22Rv1 (cell line): ENCODE results near the gene MAML3.

Source experiments
- H3K27ac ChIP-seq: fragments of 450-650 bp; 2 replicates; pipeline ENCODE4 v1.5.1; 2017
- ZFX ChIP-seq: fragments of 450-650 bp; IDR thresholded peaks from 2 replicates; pipeline ENCODE4 v1.6.1; 2017; ENCODE audit warnings: antibody characterized with exemption, borderline replicate concordance
- TF ChIP-seq, protein P1 (sequence below): fragments of 450-650 bp; IDR thresholded peaks from 2 replicates; pipeline ENCODE4 v1.5.1; 2017; ENCODE audit warnings: mild to moderate bottlenecking

Gene MAML3

DNA sequence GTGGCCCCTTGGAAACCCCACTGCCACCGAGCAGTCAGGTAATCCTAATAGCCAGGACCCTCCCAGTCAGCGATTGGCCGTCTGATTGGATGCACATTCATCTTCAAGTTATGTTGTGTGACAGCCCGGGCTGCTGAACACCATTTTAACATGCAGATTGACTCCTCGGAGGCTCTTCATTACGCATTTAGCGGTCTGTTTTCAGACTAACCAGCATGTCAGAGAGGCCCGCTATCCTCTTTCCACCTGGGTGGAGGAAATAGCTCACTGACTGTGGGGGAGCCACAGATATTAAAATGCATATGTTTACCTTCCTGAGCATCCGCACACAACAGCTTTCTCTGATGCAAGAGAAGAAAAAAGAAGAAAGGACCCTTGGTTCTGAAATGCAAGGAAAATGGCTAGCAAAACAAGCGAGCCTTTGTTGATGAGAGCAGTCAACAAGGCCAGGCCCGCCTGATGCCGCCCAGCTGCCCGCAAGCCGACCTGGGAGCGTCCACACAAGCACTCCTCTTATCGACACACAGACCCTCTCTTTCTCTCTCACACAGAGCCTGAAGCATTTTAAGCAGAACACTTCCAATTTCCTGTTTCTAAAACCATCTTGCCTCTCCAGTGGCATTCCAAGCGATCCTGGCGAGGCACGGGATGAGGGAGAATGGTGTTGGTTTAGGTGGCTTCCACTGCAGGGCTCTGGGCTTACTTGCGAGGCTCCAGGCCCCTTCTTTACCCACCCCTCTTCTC, 370.1 kb downstream of the MAML3 start:
- H3K27ac ChIP-seq: no peak overlapping the region

DNA sequence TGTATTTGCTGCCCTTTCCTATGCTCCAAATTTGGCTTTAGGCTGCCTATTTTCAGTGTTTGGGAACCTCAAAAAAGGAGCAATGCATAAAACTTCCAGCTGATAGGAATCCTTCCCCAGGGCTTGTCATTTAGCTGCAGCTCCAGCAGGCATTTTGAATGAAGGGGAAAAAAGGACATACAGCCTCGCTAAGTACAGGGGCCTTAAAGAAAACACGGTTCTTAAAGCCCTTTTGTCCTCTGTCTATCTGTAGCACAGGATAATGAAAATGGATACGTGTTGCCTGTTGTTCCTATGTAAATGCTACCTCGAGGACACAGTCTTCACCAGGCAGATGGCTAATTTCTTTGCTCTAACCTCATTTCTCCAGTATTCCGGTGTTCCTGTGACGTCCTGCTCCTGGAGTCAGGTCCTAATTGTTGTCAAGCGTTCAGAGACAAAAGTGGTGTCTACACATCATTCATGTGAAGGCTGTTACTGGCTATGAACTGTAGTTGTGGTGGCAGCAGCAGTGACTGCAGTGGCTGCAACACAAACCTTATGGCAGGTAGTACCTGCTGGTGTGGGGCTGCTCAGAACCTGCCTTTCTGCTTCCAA, 371.0 kb downstream of the MAML3 start:
- TF ChIP-seq ZFX: no peak
- TF ChIP-seq, protein P1, sequence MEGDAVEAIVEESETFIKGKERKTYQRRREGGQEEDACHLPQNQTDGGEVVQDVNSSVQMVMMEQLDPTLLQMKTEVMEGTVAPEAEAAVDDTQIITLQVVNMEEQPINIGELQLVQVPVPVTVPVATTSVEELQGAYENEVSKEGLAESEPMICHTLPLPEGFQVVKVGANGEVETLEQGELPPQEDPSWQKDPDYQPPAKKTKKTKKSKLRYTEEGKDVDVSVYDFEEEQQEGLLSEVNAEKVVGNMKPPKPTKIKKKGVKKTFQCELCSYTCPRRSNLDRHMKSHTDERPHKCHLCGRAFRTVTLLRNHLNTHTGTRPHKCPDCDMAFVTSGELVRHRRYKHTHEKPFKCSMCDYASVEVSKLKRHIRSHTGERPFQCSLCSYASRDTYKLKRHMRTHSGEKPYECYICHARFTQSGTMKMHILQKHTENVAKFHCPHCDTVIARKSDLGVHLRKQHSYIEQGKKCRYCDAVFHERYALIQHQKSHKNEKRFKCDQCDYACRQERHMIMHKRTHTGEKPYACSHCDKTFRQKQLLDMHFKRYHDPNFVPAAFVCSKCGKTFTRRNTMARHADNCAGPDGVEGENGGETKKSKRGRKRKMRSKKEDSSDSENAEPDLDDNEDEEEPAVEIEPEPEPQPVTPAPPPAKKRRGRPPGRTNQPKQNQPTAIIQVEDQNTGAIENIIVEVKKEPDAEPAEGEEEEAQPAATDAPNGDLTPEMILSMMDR: no peak
- H3K27ac ChIP-seq: no peak overlapping the region

More for the DNA sequence above, 370.1 kb downstream of the MAML3 start:
- TF ChIP-seq, protein P1: no peak
- TF ChIP-seq ZFX: no peak

DNA sequence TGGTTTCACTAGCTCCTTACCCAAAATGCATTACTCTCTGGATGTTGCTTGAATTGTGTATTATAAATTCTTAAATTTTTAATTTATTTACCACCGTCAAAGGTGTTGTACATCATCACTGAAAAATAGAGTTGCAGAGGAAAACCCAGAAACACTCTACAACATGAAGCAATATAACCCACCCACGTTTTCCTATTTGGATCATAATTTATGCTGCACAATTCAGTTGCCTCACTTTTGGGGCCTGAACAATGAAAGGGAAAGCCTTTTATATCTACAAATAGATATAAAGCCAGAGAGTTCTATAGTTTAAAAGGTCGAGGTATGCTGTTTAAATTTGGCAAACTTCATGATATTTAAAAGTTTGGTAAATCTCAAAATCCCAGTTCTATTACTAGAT, 372.9 kb downstream of the MAML3 start:
- H3K27ac ChIP-seq: no peak overlapping the region
- no peak for TF ChIP-seq ZFX
- TF ChIP-seq, protein P1: no peak

DNA sequence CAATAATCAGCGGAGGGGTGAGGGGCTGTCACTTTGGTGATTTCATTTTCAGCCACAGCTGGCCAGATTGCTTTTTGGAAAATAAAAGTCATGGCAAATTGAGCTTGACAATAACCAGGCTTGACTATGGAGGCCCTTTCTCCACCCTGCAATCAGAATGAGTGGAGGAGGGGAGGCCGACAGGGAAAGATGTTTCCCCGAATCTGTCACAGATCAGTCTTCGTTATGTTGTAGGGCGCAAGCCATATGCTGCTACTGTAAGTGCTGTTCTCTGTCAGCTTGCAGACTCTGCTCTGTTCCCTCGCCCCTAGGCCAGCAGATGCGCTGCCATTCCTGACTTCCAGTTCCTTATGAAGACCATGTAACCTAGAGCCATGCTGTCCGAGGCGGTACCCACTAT, 374.3 kb downstream of the MAML3 start:
- no peak overlapping the region for H3K27ac ChIP-seq

DNA sequence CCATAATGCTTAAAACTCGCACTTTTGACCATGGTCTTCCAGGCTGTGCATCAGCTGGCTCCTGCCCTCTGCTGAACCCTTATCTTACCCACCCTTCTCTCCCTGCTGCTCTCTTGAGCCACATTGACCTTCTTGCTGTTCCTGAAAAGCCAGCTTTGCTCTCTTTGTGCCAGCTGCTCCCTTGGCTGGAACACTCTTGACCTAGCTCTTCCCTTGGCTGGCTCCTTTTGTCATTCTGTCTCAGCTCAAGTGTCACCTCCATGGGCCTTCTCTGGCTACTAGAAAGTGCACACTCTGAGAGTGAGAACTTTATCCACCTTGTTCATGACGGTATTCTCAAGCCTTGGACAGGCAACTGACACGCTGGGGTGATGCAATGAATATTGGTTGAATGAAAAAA, 376.2 kb downstream of the MAML3 start:
- no peak for TF ChIP-seq ZFX
- TF ChIP-seq, protein P1: no peak
- no peak overlapping the region for H3K27ac ChIP-seq

More for the DNA sequence above, 374.3 kb downstream of the MAML3 start:
- no peak for TF ChIP-seq ZFX
- TF ChIP-seq, protein P1: no peak

DNA sequence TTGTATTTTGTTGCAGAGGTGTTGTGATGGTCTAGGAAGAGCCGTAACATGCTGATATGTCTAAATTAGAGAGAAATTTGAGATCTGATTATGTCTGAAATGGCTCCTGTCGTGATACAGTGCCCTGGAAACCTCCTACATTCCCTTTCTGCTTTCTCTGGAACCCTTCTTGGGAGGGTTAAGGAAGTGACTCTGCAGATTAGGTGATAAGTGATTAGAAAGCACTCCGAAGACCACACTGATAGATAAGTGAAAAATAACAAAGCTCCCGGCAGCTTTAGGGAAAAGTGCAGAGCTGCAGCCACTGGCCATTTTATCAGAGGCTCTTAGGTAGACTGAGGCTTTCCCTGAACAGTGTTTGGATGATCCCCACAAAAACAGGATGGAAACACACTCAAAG, 377.7 kb downstream of the MAML3 start:
- H3K27ac ChIP-seq: no peak overlapping the region
- TF ChIP-seq, protein P1: no peak
- TF ChIP-seq ZFX: no peak
